ENCODE measurements around the gene RTCA. TPM values are rescaled to one million over a fixed set of nuclear protein-coding genes. Genes with fewer than 3 reads are reported as not detected.
"Not testable (repeated sequence)": the region's sequence is repeated elsewhere in the genome, so short reads cannot be mapped to it uniquely, and the experiment has no call there.

The RTCA gene
- total RNA-seq, 1 donor from 2014 or later = 39.3 TPM

DNA sequence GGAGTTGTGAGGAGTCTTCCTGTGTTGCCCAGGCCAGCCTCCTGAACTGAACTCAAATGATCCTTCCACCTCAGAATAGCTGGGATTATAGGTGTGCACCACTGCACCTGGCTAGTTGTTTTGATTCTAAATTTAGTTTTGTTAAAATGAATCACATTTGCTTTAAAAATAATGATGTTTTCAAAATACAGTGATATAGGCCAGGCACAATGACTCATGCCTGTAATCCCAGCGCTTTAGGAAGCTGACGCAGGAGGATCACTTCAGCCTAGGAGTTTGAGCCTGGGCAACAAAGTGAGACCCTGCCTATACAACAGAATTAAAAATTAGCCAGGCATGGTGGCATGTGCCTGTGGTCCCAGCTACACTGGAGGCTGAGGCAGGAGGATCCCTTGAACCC lies 24.3 kb downstream of the RTCA start:
- TF ChIP-seq, protein P1, sequence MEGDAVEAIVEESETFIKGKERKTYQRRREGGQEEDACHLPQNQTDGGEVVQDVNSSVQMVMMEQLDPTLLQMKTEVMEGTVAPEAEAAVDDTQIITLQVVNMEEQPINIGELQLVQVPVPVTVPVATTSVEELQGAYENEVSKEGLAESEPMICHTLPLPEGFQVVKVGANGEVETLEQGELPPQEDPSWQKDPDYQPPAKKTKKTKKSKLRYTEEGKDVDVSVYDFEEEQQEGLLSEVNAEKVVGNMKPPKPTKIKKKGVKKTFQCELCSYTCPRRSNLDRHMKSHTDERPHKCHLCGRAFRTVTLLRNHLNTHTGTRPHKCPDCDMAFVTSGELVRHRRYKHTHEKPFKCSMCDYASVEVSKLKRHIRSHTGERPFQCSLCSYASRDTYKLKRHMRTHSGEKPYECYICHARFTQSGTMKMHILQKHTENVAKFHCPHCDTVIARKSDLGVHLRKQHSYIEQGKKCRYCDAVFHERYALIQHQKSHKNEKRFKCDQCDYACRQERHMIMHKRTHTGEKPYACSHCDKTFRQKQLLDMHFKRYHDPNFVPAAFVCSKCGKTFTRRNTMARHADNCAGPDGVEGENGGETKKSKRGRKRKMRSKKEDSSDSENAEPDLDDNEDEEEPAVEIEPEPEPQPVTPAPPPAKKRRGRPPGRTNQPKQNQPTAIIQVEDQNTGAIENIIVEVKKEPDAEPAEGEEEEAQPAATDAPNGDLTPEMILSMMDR (IDR thresholded peaks at IDR 0.05; ENCODE audit: unreplicated experiment) = no peak
- no peak for DNase-seq (ENCODE audit: low spot score, unreplicated experiment)
- Mint-ChIP-seq H3K9me3 (ENCODE audit: low read depth) (no peaks in the 10 kb centered on the region), H3K27ac (no peak overlapping the region), H3K36me3 (ENCODE audit: insufficient read depth) (peaks cover 16% of the 10 kb centered on the region), H3K27me3 (no peaks in the 10 kb centered on the region), H3K4me3 (ENCODE audit: low read depth) (no peak overlapping the region), H3K4me1 (ENCODE audit: low read depth) (no peaks in the 10 kb centered on the region)

GRCh38 chr1:100292711-100293110 lies 26.7 kb downstream of the RTCA start:
- peaks cover 9% of the 10 kb centered on the region for H3K36me3 Mint-ChIP-seq (ENCODE audit: insufficient read depth)

DNA sequence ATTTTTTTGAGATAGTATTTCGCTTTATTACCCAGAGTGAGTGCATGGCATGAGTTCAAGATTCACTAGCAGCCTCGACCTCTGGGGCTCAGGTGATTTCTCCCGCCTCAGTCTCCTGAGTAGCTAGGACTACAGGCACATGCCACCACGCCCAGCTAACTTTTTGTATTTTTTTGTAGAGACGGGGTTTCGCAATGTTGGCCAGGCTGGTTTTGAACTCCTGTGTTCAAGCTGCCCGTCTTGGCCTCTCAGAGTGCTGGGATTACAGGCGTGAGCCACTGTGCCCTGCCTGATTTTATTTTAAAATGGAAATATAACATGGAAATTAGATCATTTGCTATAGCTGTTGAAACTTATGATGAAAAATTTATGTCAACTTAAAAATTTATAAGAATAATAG lies 30.1 kb downstream of the RTCA start:
- Mint-ChIP-seq H3K27ac (no peak overlapping the region), H3K27me3 (no peaks in the 10 kb centered on the region), H3K9me3 (ENCODE audit: low read depth) (peaks cover 4% of the 10 kb centered on the region), H3K4me1 (ENCODE audit: low read depth) (peaks cover 2% of the 10 kb centered on the region), H3K4me3 (ENCODE audit: low read depth) (no peak overlapping the region), H3K36me3 (ENCODE audit: insufficient read depth) (peaks cover 7% of the 10 kb centered on the region)
- DNase-seq (ENCODE audit: low spot score, unreplicated experiment) = no peak
- TF ChIP-seq, protein P1 (IDR thresholded peaks at IDR 0.05; ENCODE audit: unreplicated experiment) = no peak

More at GRCh38 chr1:100292711-100293110, 26.7 kb downstream of the RTCA start:
- Mint-ChIP-seq H3K4me3 (ENCODE audit: low read depth) (no peak overlapping the region), H3K27ac (no peak overlapping the region), H3K27me3 (no peaks in the 10 kb centered on the region), H3K9me3 (ENCODE audit: low read depth) (peaks cover 4% of the 10 kb centered on the region), H3K4me1 (ENCODE audit: low read depth) (no peaks in the 10 kb centered on the region)
- DNase-seq (ENCODE audit: low spot score, unreplicated experiment) = no peak
- TF ChIP-seq, protein P1 (IDR thresholded peaks at IDR 0.05; ENCODE audit: unreplicated experiment) = no peak

GRCh38 chr1:100296997-100297396 lies 31.0 kb downstream of the RTCA start:
- not testable (repeated sequence) for H3K4me1 Mint-ChIP-seq (ENCODE audit: low read depth); H3K4me3 Mint-ChIP-seq (ENCODE audit: low read depth); DNase-seq (ENCODE audit: low spot score, unreplicated experiment); H3K27me3 Mint-ChIP-seq; H3K9me3 Mint-ChIP-seq (ENCODE audit: low read depth); H3K36me3 Mint-ChIP-seq (ENCODE audit: insufficient read depth); H3K27ac Mint-ChIP-seq

DNA sequence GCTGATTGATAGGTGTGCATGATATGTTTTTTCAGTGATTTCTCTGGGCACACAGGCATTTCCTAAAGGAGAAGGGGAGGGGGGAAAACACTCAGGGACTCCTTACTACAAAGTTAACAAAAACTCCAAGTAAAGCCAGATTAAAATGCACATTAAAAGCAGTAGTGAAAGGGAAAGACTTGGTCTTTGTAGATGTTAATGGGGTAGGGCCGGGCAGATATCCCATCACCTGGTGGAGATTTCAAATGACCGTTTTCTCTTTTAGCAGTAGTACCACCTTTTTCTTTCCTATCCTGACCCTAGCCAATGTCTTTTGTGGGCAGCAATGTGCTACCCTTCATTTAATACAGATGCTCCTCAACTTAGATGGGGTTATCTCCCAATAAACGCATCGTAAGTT lies 32.5 kb downstream of the RTCA start:
- H3K4me1 Mint-ChIP-seq (ENCODE audit: low read depth) = peaks cover 2% of the 10 kb centered on the region
- peaks cover 3% of the 10 kb centered on the region for H3K36me3 Mint-ChIP-seq (ENCODE audit: insufficient read depth)
- no peak overlapping the region for H3K27ac Mint-ChIP-seq
- no peak overlapping the region for H3K4me3 Mint-ChIP-seq (ENCODE audit: low read depth)
- TF ChIP-seq, protein P1 (IDR thresholded peaks at IDR 0.05; ENCODE audit: unreplicated experiment) = no peak
- DNase-seq (ENCODE audit: low spot score, unreplicated experiment) = no peak
- H3K27me3 Mint-ChIP-seq = no peaks in the 10 kb centered on the region
- peaks cover 4% of the 10 kb centered on the region for H3K9me3 Mint-ChIP-seq (ENCODE audit: low read depth)

DNA sequence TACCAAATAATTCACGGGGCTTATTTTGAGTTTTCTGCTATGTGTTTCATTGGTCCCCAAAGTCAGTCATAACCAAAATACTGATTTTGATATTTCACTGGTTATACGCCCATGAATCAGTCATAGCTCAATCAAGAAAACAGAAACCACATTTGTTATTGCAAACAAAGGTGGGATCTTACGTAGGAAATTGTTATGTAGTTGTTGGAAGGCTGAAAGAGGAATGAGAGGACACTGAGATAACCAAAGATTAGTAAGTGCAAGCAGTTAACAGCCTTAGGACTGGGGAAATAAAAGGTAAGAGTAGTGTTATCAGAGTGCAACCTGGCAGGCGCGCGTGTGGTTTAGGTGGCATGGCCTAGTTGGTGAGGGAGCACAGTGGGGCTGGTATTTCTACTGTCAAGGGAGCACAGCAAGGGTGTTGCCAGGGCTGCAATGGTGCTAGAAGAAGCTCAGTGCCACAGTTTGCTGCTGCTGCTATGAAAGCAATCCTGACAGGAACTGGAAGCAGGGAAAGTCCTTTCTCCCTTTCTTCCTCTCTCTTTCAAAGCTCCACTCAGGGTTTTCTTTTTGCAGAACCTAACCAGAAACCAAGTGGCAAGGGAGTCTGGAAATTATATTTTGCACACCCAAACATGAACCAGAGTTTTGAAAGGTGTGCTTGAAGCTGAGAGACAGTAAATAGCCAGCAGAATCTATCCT lies 33.7 kb downstream of the RTCA start:
- DNase-seq (ENCODE audit: low spot score, unreplicated experiment) = no peak
- TF ChIP-seq, protein P1 (IDR thresholded peaks at IDR 0.05; ENCODE audit: unreplicated experiment) = no peak
- H3K27me3 Mint-ChIP-seq = no peaks in the 10 kb centered on the region
- H3K27ac Mint-ChIP-seq = no peak overlapping the region
- H3K4me1 Mint-ChIP-seq (ENCODE audit: low read depth) = peaks cover 2% of the 10 kb centered on the region
- H3K4me3 Mint-ChIP-seq (ENCODE audit: low read depth) = no peak overlapping the region
- H3K9me3 Mint-ChIP-seq (ENCODE audit: low read depth) = peaks cover 4% of the 10 kb centered on the region
- peaks cover 3% of the 10 kb centered on the region for H3K36me3 Mint-ChIP-seq (ENCODE audit: insufficient read depth)
